ENCODE data around the gene FAM72B.
"Not testable (repeated sequence)": the region's sequence is repeated elsewhere in the genome, so short reads cannot be mapped to it uniquely, and the experiment has no call there.

The FAM72B gene

GRCh38 chr1:121154811-121155210 is 29.3 kb downstream of the FAM72B start:
- H3K4me1 ChIP-seq (ENCODE audit: control insufficient read depth in 5 of 5, insufficient read depth in 5 of 5, low read length in 5 of 5); H3K27ac ChIP-seq (ENCODE audit: low read depth, low read length); H3K36me3 ChIP-seq (ENCODE audit: control insufficient read depth in 5 of 5, insufficient read depth in 5 of 5, low read length in 5 of 5); H3K27me3 ChIP-seq (ENCODE audit: control insufficient read depth in 5 of 5, insufficient read depth in 4 of 5, low read length in 5 of 5); H3K4me3 ChIP-seq (ENCODE audit: low read depth in 1 of 5, low read length in 5 of 5); H3K9ac ChIP-seq (ENCODE audit: low read length in 5 of 5); H3K9me3 ChIP-seq (ENCODE audit: control insufficient read depth in 5 of 5, low read length in 5 of 5): not testable (repeated sequence)

- H3K27ac ChIP-seq (ENCODE audit: low read depth, low read length); H3K9me3 ChIP-seq (ENCODE audit: control insufficient read depth in 5 of 5, low read length in 5 of 5); H3K27me3 ChIP-seq (ENCODE audit: control insufficient read depth in 5 of 5, insufficient read depth in 4 of 5, low read length in 5 of 5); H3K36me3 ChIP-seq (ENCODE audit: control insufficient read depth in 5 of 5, insufficient read depth in 5 of 5, low read length in 5 of 5); H3K4me1 ChIP-seq (ENCODE audit: control insufficient read depth in 5 of 5, insufficient read depth in 5 of 5, low read length in 5 of 5); H3K9ac ChIP-seq (ENCODE audit: low read length in 5 of 5); H3K4me3 ChIP-seq (ENCODE audit: low read depth in 1 of 5, low read length in 5 of 5): not testable (repeated sequence)
Measured at GRCh38 chr1:121152788-121153187, 31.4 kb downstream of the FAM72B start.

- H3K9me3 ChIP-seq (ENCODE audit: control insufficient read depth in 5 of 5, low read length in 5 of 5); H3K4me3 ChIP-seq (ENCODE audit: low read depth in 1 of 5, low read length in 5 of 5); H3K9ac ChIP-seq (ENCODE audit: low read length in 5 of 5); H3K4me1 ChIP-seq (ENCODE audit: control insufficient read depth in 5 of 5, insufficient read depth in 5 of 5, low read length in 5 of 5); H3K27me3 ChIP-seq (ENCODE audit: control insufficient read depth in 5 of 5, insufficient read depth in 4 of 5, low read length in 5 of 5); H3K27ac ChIP-seq (ENCODE audit: low read depth, low read length); H3K36me3 ChIP-seq (ENCODE audit: control insufficient read depth in 5 of 5, insufficient read depth in 5 of 5, low read length in 5 of 5): not testable (repeated sequence)
Measured at GRCh38 chr1:121151294-121151693, 32.8 kb downstream of the FAM72B start.

DNA sequence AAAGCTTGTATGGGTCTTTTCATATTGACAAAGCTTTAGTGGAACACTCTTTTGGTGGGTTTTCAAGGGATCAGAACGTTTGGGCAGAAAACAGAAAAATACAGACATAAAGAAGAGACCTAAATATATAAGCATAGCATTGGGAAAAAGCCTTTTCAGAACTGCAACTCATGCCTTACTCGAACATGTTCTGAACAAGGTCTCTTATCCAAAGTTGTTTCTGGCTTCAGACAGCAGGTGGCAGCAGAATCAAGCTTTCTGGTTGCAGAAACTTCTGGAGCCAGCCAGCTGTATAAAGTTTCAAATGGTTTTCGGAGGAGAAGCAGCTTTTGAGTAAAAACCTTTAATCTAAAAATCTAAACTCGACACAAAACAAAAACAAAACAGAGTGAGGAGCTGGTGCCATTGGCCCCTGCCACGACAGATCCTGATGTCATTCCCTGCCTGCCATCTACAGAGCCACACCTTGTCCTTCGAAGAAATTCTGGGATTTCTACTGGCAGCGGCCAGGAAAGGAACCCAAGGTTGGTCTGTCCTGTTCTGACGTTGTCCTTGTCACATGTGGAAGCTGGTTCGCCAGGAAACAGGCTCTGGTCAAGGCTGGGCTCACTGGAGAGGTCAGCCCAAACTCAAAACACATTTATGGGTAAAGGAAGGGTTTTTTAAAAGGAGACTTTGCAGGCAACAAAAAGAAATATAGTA is 35.5 kb downstream of the FAM72B start:
- H3K27me3 ChIP-seq (ENCODE audit: control insufficient read depth in 5 of 5, insufficient read depth in 4 of 5, low read length in 5 of 5); H3K9me3 ChIP-seq (ENCODE audit: control insufficient read depth in 5 of 5, low read length in 5 of 5); H3K27ac ChIP-seq (ENCODE audit: low read depth, low read length); H3K36me3 ChIP-seq (ENCODE audit: control insufficient read depth in 5 of 5, insufficient read depth in 5 of 5, low read length in 5 of 5); H3K9ac ChIP-seq (ENCODE audit: low read length in 5 of 5); H3K4me3 ChIP-seq (ENCODE audit: low read depth in 1 of 5, low read length in 5 of 5); H3K4me1 ChIP-seq (ENCODE audit: control insufficient read depth in 5 of 5, insufficient read depth in 5 of 5, low read length in 5 of 5): not testable (repeated sequence)

GRCh38 chr1:121140393-121140792 is 43.7 kb downstream of the FAM72B start:
- not testable (repeated sequence) for H3K36me3 ChIP-seq (ENCODE audit: control insufficient read depth in 5 of 5, insufficient read depth in 5 of 5, low read length in 5 of 5); H3K9ac ChIP-seq (ENCODE audit: low read length in 5 of 5); H3K4me1 ChIP-seq (ENCODE audit: control insufficient read depth in 5 of 5, insufficient read depth in 5 of 5, low read length in 5 of 5); H3K27me3 ChIP-seq (ENCODE audit: control insufficient read depth in 5 of 5, insufficient read depth in 4 of 5, low read length in 5 of 5); H3K4me3 ChIP-seq (ENCODE audit: low read depth in 1 of 5, low read length in 5 of 5); H3K9me3 ChIP-seq (ENCODE audit: control insufficient read depth in 5 of 5, low read length in 5 of 5); H3K27ac ChIP-seq (ENCODE audit: low read depth, low read length)

- H3K27me3 ChIP-seq (ENCODE audit: control insufficient read depth in 5 of 5, insufficient read depth in 4 of 5, low read length in 5 of 5); H3K4me3 ChIP-seq (ENCODE audit: low read depth in 1 of 5, low read length in 5 of 5); H3K4me1 ChIP-seq (ENCODE audit: control insufficient read depth in 5 of 5, insufficient read depth in 5 of 5, low read length in 5 of 5); H3K27ac ChIP-seq (ENCODE audit: low read depth, low read length); H3K9me3 ChIP-seq (ENCODE audit: control insufficient read depth in 5 of 5, low read length in 5 of 5); H3K9ac ChIP-seq (ENCODE audit: low read length in 5 of 5); H3K36me3 ChIP-seq (ENCODE audit: control insufficient read depth in 5 of 5, insufficient read depth in 5 of 5, low read length in 5 of 5): not testable (repeated sequence)
Measured at GRCh38 chr1:121131494-121131893, 52.6 kb downstream of the FAM72B start.

DNA sequence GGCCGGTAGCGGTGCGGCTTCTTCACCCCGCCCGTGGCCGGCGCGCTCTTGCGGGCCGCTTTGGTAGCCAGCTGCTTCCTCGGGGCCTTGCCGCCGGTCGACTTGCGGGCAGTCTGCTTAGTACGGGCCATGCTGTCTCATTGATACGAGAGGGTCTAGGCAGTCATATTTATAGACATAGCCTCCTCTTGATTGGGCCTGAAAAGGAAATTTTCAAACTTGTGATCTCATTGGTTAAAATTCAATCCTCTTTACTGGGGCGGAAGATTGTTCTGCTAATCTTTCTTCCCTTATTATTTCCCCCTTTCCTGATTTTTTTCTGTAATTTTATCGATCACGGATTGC is 65.7 kb downstream of the FAM72B start:
- not testable (repeated sequence) for H3K27ac ChIP-seq (ENCODE audit: low read depth, low read length); H3K4me1 ChIP-seq (ENCODE audit: control insufficient read depth in 5 of 5, insufficient read depth in 5 of 5, low read length in 5 of 5); H3K36me3 ChIP-seq (ENCODE audit: control insufficient read depth in 5 of 5, insufficient read depth in 5 of 5, low read length in 5 of 5); H3K9ac ChIP-seq (ENCODE audit: low read length in 5 of 5); H3K9me3 ChIP-seq (ENCODE audit: control insufficient read depth in 5 of 5, low read length in 5 of 5); H3K27me3 ChIP-seq (ENCODE audit: control insufficient read depth in 5 of 5, insufficient read depth in 4 of 5, low read length in 5 of 5)
- peak overlapping the region in 4 of 5 donors; percentile 57 to 64 (median 62) for H3K4me3 ChIP-seq (ENCODE audit: low read depth in 1 of 5, low read length in 5 of 5)

Data from subcutaneous abdominal adipose tissue (tissue), 5 donors.